Activated CD8-positive, alpha-beta memory T cell treated with anti-CD3 and anti-CD28 coated beads for 48 hours (primary cell): Measurements from ENCODE around the gene BTBD2.
A peak's percentile ranks its signal among the peaks of the same experiment; 100 is the strongest.

ENCODE experiments used
- DNase-seq, 3 experiments: peaks; one replicate each; pipeline ENCODE4 v3.0.0-alpha.2; 2020; ENCODE audit warnings: low read depth in 2 of 3, low spot score in 2 of 3

BTBD2 gene

GRCh38 chr19:2050991-2051772, 35.7 kb upstream of the BTBD2 start, which contains the start of gene MKNK2:
TSS of gene MKNK2 (minus strand) at chr19:2051244. CDS start at chr19:2050851, 393 bp downstream.
- DNase-seq, result peak; percentile 91 to 99 (median 95)

GRCh38 chr19:2050349-2050990, 35.0 kb upstream of the BTBD2 start:
- no peak for DNase-seq

DNA sequence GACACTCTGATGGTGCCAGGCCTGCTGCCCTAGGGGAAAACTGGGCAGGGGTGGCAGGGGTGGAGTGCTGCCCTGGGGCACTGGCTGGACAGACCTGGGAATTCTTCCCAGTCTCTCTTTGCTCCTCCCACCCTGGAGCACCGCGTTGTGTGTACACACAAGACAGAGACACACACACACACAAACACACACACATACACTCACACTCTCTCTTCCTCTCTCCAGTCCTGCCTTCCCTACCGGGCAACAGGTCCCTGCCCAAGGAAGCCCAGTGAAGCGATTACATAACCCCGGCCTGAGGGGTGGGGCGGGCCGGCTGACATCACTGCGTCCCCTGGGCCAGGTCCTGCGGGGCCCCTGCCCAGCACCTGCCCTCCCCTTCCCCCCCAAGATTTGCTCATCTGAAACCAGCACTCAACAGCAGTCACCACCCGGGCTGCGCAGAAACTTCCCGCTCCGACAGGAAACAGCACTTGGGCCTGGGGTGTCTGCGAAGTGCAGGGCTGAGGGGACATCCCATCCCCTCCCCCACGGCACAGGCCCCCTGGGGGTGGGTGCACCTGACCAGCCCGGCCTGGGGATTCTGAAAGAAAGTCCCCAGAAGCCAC, 34.3 kb upstream of the BTBD2 start:
- peak in 1 of 3 experiments; percentile 37 for DNase-seq

DNA sequence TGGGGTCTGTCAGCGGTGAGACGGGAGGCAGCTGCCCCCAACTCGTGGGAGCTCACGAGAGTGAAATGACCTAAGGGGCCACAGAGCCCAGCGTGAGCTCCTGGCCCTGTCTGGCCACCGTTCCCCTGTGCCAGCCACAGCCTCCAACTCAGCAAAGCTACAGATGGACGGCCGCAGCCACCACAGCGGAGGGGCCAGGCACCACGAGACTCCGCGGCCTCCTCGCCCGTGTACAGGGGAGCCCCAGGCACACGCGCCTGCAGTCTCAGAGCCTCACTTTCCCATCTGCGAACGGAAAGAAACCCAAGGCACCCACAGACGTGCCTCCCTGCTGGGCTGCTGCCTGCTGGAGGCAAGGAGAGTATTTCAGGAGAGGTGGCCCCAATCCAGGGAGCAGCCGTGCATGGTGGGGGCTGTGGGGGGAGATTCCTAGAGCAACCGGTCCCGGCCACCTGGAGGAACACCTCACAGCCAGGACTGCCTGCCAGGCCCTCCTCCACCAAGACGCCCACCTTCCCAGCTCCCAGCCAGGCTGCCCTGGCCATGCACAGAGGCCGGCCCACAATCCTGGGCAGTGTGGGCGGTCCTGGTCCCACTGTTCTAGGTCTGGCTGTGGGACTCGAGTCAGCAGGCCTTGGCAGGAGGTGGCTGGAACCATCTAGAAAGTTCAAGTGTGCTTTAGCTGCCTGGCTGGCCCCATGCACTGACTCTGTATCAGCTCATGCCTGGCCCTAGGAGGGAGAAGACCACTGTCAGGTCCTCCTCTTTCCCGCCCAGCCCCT, 33.6 kb upstream of the BTBD2 start:
- no peak for DNase-seq

GRCh38 chr19:2048104-2048958, 32.8 kb upstream of the BTBD2 start:
- DNase-seq, result no peak

DNA sequence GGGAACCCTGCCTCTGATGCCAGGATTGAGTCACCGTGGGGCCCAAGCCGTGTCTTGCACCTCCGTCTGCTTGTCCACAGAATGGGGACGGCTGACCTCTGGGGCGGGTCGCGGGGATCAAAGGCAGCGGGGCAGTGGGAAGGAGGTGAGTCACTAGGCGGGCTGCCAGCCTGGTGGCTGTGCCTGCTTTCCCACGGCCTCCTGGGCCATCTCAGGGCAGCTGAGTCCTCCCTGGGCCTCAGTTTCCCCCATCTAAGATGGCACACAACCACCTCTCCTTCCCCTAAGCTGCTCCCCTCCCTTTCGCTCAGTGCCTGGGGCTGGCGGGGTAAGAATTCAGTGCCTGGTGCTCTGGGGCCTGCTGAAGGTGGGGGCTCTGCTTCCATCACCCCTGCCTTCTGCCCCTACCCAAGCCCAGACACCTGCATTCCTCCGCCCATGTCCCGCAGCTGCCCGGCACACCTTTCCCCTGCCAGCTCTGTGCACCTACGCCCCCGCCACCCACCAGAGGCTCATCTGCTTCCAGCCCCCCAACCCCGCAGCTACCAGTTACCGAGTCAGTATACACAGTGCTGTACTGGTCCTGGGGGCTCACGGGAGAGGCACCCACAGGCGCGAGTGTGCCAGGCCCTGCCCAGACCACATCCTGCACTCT, 32.1 kb upstream of the BTBD2 start:
- DNase-seq, result no peak

DNA sequence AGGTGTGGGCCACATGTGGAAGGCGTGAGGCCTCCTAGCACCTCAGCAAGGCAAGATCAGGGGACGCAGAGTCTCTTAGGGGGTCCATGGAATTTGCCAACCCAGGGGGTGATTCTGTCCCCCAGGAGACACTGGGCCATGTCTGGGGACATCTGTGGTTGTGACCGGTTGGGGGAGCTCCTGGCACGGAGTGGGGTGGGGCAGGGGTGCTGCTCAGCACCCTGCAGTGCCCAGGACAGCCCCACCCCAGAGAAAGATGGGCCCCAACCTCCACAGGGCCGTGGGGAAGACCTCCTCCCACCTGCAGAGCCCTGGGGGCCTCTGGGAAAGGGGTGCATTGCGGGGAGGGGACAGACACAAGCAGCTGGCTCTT, 31.5 kb upstream of the BTBD2 start:
- DNase-seq, result no peak

GRCh38 chr19:2046046-2046907, 30.8 kb upstream of the BTBD2 start:
- DNase-seq, result no peak

- no peak for DNase-seq
Observed at GRCh38 chr19:2045501-2046045, 30.1 kb upstream of the BTBD2 start.

DNA sequence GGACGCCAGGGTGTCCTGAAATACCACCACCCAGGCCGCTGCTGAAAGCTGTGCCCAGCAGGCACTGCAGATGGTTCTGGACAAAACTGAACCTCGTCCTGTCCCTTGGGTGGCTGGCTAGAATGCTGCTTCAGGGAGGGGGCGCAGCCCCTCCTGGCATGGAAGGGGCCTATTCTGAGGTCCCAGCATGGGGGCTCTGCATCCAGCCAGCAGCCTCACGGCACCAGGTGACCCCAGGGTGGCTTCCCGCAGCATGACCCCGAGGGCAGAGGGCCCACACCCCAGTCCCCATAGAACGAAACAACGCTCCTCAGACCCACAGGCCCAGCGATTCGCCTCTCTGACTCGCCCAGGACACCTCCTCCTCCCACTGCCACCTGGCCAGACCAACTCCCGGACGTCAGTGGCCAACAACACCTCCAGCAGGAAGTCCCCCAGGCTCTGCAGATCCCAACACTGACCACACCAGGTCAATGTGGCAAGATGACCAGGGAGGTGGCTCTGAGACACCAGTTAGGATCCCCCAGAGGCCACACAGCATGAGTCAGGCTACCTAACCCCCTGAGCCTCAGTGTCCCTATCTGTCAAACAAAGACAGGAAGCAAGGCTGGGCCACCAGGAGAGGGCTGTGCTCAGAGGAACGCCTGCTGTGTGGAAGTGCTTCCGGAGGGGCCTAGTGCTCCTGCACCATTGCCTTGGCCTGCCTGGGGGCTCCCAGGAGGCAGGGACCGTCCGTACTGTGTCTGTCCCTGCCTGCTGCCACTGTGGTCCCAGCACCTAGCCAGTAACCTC, 29.4 kb upstream of the BTBD2 start:
- no peak for DNase-seq

DNA sequence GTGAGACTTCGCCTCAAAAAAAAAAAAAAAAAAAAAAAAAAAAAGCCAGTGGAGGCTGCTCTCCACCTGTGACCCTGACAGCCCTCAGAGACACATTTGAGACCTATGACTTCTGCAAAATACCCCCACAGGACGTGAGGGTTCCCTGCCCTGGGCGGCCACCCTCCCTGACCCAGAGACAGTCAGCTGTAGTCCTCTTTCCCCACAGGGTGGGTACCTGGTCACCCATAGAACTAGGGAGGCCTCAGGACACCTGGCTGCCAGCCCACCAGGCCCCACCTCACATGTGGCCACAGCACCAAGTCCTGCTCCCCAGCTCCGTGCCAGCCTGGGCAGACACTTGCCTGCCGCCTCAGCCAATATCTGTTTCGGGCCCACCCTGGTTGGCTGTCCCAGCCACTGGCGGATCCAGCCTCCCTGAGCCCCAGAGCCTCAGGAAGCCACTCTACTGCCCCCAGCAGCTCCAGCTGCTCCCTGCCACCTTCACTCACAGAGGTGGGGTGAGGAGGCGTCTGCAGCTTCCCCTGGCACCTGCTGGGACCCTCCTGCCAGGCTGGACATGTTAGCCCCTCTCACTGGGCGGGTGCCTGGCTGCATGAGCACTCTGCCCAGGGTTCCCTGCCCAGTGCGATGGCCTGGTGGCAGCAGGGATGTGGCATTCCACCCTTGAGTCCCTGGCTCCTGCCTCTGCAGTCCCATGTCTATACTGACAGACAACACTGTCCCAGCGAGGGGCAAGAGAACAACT, 28.6 kb upstream of the BTBD2 start:
- no peak for DNase-seq

DNA sequence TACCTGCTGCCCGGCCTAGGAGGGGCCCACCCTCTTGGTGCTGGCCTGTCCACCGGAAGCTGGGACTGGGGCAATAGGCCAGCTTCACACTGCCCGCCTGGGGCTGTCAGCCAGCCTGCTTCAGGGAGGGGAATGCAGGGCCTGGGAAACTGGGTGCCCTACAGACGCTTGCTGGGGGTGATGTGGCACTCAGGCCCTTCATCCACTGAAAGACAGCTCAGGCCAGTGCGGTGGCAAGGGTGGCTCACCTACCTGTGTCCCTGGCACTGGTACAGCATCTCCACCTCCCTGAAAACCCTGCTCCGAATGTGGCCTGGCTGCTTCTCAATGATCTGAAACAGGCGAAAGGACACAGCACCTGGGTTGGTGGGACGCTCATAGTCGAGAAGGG, 27.7 kb upstream of the BTBD2 start:
- DNase-seq, result no peak

DNA sequence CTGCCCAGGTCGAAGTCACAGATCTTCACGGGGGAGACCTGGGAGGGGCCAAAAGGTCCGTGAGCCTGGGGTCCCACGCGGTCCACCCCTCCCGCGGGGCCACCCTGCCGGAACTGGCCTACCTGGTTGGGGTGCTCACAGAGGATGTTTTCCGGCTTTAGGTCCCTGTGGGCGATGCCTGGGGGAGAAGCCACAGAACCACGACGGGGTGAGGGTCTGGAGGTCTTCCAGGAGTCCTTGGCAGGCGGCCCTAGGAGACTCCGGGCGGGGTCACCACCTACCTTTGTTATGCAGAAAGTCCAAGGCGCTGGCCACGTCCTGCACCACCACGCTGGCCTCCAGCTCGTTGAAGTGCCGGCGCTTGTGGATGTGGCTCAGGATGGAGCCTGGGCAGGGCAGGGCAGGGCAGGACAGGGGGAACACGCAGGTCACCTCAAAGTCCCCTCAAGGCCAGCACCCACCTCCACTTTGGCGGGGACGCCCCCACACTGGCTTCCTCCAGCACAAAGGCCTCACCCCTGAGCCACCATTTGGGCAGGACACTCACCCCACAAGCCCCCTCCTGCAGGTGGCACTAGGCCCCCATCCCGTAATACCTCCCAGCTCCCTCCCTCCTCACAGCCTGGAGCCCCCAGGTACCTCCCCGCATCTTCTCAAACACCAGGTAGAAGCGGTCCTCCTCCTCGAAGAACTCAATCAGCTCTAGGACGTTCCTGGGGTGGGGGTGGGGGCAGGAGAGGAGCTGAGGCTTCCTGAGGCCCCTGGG, 27.2 kb upstream of the BTBD2 start:
- DNase-seq, result no peak

DNA sequence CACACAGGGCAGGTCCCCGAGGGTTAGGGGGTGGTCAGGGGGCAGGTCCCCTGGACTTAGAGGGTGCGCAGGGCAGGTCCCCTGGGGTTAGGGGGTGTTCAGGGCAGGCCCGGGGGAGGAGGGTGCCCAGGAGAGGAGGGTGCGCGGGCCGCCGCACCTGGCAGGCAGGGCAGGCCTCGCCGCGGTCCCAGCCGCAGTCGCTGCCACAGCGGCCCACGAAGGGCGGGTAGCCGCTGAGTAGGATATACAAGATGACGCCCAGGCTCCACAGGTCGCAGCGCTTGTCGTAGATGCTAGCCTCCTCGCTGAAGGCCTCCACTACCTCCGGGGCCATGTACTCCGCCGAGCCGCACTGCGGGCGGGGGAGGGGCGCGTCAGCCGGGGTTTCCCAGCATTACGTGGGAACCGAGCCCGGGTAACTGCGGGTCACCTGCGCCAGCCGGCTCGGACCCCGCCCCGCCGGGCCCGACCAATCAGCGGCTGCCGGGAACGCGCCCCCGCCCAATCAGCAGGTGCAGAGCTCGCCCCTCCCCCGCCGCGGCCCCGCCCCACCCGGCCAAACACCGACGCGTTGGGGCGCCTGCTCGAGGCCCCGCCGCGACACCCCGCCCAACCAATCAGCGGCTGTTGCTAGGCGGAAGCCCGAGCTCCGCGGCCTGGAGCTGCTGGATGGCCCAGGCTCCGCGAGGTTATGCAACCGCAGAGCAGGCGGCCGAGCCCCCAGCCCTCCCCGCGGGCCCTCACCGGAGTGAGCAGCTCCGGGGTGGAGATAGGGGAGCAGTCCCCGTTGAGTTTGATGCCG, 26.4 kb upstream of the BTBD2 start:
- peak; percentile 98 to 99 (median 98) for DNase-seq

GRCh38 chr19:2041433-2041682, 25.8 kb upstream of the BTBD2 start:
- DNase-seq, result no peak
